Right ventricle myocardium superior (tissue), 1 donor: ENCODE data around the gene MYRIP. TPM values are rescaled to one million over a fixed set of nuclear protein-coding genes. Genes with fewer than 3 reads are reported as not detected.
A peak's percentile ranks its signal among the peaks of the same experiment; 100 is the strongest.

ENCODE experiments used
- ATAC-seq: fragments of 200-7000 bp; cut with Tn5 transposase; one replicate; pipeline ENCODE4 v1.9.1; 2020; ENCODE audit warnings: mild to moderate bottlenecking; ENCODE audit not compliant: poor library complexity
- DNase-seq: peaks from one replicate; pipeline ENCODE4 v3.0.0-alpha.2; 2020
- intact Hi-C: fragments of 100-400 bp; cut with DNase I; formaldehyde crosslinking; loops from one replicate; pipeline ENCODE4 v1.11.2; 2022
- total RNA-seq: library from RNA; stranded (reverse); fragmentation: NEBNext Ultra II Directional; extraction: Animal tissue kit (Norgen Biotek cat#: 25700); gene quantifications from one replicate; pipeline ENCODE4 v1.2.1, GENCODE V29; 2021
- donor health status: DM: no; HTN: yes; CAD: no; lungs with severe emphysema.

The MYRIP gene
- total RNA-seq, 1 donor from 2014 or later = 1.6 TPM

DNA sequence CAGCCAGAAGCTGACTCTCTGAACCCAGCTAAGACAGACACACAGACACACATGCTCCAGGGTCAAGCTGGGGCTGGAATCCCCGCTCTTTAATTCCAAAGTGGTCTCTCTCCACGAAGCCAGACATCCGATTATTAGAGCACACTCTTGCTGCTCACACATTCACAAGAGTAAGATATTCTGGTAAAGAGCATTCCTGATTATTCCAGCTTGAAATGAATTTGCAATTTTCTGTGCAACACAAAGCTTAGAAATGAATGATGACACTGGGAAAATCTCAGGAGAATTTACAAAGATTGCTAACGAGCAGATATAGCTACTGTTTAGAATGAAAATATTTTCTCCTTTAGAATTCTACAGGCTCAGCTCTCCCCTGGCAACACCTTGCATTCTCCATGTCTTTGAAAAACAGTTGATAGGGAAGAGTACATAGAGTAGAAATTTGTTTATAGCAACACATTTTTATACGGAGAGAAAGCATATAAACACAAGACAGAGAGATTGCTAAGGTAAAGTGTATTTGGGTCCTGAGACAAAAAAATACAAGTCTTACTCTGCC lies 419.5 kb downstream of the MYRIP start:
- DNase-seq (no peak), ATAC-seq (peak; percentile 22)
- intact Hi-C loops = no loop called here

DNA sequence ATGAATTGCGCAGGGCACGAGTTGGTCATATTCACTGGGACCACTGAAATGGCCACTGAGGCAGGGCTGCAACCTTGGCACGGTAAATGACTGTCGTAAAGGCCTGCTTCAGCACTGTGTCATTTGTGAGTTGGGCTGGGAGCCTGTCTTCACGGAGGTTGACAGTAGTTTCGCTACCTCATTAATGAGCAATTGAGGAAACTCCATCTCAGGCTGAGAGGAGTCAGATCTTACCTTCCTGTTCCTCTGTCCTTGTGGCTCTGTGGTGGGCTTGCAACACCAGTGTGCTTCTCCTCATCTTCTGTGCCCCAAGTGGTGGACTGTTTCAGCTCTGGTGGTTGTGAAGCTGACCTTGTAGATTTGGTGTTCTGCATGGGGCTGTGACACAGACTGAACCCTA lies 420.0 kb downstream of the MYRIP start:
- no peak for DNase-seq
- intact Hi-C loops = no loop called here
- ATAC-seq = peak; percentile 22

DNA sequence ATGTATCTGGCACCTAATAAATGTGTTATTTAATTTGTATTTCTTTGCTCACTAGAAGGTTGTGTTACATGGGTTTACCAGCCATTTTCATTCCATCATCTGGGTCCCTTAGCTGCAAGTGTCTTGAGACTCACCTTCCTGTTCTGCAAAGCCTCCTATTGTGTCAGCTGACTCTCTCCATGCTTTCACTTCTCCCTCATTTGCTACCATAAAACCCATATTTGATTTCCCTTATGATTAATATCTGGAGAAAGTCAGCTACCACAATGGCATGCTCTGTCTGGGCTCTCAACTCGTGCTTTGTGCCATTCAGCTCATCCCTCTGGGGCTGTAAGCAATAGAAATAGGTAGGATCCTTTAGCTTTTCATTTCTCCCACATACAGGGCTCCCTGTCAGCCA lies 420.6 kb downstream of the MYRIP start:
- no peak for DNase-seq
- intact Hi-C loops = no loop called here
- ATAC-seq = peak; percentile 21

DNA sequence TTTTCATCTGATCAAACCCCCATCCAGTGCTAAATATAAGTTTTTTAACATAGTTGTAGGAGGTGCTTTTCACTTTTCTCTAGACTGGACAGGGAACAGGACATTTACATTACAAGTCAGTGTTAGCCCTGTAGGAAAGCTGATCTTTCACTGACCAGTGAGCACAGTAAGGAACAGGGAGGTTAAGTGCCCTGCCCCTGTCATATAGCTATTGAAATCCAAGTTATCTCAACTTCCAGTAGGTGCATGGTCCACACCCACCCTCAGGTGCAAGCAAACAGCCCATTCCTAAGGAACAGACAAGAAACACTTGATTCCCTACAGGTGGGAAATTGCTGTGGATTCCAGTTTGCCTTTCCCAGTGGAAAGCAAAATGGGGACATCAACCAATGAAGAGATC lies 421.0 kb downstream of the MYRIP start:
- no peak for ATAC-seq
- intact Hi-C loops = no loop called here
- DNase-seq = no peak

DNA sequence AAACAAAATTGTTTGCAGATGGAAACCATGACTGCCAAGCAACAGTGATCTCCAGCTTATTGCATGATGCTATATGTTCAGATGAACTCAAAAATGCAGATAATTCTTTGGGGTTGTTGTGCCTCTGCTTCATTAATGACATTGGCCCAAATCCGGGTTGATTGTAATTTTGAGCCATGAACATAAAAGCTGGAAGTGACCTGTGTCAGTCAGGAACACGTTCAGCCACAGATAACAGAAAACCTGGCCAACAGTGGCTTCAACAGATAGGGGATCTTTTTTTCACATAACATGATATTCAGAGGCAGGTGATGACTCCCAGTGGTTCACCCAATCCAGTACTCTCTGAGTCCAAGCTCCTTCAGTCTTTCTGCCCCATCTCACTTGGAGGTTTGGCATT lies 423.2 kb downstream of the MYRIP start:
- no peak for DNase-seq
- intact Hi-C loops = no loop called here
- no peak for ATAC-seq

DNA sequence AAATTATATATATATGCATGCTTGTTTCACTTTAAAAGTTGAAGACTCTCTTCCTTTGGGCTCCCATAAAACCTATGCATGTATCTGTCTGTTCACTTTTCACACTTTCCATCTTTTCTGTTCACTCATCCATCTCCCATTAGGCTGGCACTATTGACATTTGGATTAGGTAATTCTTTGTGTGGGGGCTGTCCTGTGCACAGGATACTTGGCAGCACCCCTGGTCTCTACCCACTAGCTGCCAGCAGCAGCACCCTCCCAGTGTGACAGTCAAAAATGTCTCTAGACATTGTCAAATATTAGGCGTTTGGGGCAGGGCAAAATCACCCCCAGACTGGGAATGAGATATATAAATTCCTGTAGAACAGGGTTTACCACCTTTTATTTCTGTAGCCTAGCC lies 427.8 kb downstream of the MYRIP start:
- intact Hi-C loops = no loop called here
- DNase-seq = no peak
- no peak for ATAC-seq

DNA sequence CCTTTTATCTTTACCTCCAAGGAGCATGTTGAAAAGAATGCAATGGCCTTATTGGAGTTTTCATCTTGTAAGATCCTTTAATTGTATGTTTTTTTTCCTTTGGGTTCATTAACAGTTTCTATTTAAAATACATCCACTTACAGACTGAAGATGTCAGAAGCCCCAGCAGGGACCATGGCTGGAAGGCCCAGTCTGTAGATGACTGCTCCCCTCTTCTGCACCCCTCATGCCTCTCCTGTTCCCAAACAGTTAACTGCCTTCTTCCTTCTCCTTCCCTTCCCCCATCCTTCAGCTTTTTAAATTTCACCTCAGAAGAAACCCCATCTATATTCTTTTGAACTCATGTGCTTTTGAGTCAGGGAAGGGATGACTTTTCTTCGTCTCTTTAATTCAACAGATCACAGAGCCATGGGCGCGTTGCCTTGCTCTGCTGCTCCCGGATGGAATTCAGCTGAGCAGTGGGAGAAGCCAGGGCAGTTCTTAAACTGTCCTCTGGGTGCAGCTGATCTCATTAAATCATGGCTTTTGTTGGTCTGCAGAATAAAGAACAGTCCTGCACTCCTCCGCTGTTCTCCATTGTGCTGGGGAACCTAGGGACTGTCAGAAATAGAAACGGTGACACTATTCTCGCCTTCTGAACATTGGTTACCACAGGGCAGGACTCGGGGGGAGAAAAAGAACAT lies 428.6 kb downstream of the MYRIP start:
- intact Hi-C loops = no loop called here
- ATAC-seq (peak; percentile 94), DNase-seq (peak; percentile 50)

DNA sequence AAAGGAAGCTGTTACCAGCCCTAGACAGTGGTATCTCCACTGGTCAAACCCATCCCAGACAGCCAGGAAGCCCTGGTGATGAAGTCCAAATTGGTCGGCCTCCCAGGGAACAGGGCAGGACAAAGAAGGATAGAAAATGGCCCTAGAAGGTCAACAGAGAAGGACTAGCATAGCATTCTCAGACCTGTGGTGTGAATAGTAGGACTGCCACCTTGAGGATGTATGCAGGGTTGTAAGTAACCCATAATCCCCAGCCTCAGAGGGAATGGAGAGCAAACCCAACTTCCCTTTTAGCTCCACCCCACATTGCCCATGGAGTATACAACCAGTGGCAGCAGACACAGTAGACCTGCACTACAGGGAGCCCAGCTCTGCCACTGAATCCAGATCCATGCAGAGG lies 431.5 kb downstream of the MYRIP start:
- DNase-seq (no peak), ATAC-seq (no peak)
- intact Hi-C loops = no loop called here

DNA sequence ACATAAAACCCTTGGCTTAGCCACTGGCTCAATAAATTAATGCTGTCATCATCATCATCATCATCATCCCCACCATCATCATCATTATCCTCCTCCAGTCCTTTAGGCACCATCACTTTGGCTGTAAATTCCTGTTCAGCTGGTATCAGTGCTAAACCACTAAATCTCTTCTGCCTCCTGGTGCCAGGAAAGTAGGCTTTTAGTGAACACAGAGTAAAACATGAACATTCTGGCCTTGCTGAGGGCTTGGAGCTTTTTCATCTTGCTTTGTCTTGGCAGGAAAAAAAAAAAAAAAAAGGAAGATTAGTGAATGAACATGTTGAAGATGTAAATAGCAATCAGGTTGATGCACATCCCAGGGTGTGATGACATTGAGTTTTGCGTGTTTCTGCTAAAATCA lies 432.8 kb downstream of the MYRIP start:
- no peak for ATAC-seq

DNA sequence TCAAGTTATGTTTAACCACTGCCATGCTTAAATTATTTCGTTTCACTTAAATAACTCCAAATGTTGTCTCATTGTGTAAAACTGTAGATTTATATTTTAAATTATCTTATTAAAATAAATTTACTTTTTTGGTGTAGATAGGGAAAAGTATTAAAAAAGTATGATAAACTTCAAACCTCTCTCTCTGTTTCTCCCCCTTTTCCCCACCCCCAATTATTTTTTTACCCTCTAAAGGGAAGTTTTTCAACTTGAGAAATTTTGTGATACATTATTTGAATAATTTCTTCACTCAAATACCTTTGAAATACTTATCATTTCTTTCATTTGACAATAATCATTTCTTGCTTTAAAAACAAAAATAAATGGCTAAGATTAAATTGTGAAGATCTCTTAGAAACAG lies 433.2 kb downstream of the MYRIP start:
- ATAC-seq (no peak), DNase-seq (no peak)
- intact Hi-C loops = no loop called here

More for the DNA sequence above, 432.8 kb downstream of the MYRIP start:
- no peak for DNase-seq
- intact Hi-C loops = no loop called here

DNA sequence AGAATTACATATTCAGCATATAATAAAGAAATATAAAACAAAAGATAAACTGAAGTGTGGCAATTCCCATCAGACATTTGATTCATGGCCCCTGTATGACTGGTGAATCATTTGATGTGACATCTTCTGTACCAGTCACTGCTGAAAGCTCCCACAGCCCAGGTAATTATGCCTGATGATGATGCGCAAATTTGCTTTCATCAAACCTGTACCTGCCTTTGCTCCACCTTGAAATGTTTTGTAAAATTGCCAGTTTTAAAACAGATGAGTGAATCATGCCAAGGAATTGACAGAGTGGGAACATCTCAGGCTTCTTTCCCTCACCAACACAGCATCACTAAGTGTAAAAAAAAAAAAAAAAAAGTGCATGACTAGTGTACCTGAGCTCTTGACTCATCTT lies 433.6 kb downstream of the MYRIP start:
- intact Hi-C loops = no loop called here

DNA sequence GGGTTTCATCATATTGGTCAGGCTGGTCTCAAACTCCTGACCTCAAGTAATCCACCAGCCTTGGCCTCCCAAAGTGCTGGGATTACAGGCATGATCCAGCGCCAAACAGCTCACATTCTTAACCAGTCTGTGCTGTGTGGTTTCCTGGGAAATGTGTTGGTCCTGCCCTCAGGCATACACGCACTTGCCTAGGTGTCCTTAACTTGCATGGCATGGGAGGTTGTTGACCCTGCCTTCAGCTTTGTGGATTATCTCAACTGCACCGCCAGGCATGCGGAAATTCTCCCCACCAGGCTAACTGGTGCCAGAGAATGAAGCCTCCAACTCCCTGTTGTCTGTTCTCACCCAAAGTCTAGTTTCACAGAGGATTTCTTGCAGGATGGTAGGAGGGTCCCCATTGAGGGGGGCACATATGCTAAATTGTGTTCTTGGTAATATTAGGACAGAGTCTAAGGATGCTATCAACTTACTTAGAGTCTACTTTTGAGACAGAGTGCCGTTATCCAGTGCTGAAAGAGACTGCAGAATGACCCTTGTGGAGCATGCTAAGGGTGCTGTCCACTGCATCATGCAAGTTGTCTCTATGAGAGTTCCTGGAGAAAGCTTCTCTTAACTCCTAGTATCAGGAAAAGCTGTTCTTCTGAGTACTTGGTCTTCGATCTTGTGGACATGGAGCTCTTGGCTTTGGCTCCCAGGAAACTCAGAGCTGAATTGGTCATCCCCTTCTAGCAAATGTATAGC lies 438.5 kb downstream of the MYRIP start:
- DNase-seq (no peak), ATAC-seq (no peak)
- intact Hi-C loops = no loop called here

More for the DNA sequence above, 433.6 kb downstream of the MYRIP start:
- no peak for ATAC-seq
- no peak for DNase-seq

DNA sequence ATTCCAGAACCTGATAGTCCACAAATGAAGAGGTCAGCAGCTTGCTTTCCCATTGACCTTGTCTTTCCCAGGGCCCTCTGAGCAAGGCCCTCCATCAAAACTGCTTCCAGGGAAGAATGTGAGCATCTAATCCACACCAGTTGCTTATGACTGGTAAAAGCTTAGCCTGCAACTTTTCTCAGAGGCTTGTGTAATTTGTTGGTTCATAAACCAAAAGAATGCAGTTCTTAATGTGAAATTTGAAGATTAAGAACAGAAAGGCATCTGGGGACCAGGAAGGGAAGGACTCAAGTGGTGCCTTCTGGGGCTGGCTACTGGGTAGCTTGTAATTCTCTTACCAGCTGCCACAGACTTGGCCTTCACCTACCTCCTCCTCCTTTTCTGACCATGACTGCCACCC lies 439.2 kb downstream of the MYRIP start:
- no peak for DNase-seq
- ATAC-seq = no peak
- intact Hi-C loops = no loop called here

DNA sequence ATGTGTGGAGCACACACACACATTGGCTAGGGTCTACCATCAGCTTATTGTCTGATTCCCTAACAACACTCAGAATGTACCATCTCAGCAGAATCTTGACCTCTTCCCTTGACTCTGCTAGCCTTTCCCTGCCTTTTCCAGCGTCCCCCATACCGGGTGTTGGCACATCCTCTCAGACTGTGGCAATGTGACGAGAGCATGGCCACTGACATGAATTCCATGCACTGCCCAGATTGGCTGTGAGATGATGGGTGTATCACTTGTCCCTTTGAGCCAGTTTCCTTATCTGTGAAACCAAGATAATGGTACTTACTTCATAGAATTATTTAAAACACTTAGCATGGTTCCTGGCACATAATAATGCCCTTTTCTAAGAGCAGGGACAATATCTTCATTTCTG lies 439.8 kb downstream of the MYRIP start:
- ATAC-seq (peak; percentile 91), DNase-seq (no peak)
- intact Hi-C loops = no loop called here

DNA sequence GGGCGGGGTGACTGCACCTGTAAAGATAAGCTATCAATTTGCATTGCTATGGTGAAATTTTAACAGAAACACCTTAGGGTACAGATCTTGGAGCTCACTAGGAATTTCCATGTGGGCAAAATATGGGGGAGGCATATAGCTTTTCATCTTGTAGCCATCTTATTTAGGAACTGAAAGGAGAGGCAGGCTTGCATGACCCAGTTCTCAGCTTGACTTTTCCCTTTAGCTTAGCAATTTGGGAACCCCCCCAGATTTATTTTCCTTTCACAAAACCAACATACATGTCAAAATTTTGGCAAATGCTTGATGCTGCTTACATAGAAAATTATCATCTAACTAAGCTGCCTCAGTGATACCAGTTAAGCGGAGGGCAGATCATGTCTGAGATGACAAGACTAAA lies 445.1 kb downstream of the MYRIP start:
- no peak for ATAC-seq
- intact Hi-C loops = no loop called here

DNA sequence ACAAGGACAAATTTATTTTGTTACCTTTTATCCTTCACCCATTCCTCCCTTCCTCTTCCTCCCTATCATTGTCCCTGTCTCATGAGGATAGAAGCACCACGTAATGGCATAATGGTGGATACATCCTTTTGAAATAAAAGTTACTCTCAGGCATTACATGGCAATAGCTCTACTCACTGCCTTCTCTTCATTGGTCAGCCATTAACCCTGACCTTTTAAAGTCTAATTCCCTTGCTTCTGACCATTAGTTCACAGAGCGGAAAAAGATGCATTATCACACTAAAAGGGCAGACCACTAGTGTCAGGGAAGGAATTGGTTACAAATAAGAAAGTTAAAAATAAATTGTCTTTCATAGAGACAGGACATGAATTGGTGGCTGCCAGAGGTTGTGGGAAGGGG lies 445.5 kb downstream of the MYRIP start:
- no peak for ATAC-seq
- no peak for DNase-seq
- intact Hi-C loops = no loop called here

More for the DNA sequence above, 445.1 kb downstream of the MYRIP start:
- DNase-seq = no peak

DNA sequence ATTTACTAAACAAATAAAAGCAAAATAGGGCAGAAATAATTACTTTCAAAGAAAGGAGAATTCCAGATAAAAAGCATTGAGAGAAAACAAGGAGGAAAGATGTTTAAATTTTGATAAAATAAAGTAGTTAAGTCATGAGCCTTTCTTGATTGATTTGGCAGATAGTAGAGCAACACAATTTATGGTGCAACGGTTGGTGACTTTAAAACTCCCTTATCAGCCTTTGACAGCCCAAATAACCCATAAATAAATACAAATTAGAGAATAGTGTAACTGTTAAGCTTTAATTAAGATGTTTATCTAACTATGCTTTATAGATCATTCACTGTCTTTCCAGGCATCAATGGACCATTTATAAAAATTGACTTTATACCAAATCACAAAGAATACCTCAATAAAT lies 446.1 kb downstream of the MYRIP start:
- intact Hi-C loops = no loop called here
- ATAC-seq = no peak
- no peak for DNase-seq

DNA sequence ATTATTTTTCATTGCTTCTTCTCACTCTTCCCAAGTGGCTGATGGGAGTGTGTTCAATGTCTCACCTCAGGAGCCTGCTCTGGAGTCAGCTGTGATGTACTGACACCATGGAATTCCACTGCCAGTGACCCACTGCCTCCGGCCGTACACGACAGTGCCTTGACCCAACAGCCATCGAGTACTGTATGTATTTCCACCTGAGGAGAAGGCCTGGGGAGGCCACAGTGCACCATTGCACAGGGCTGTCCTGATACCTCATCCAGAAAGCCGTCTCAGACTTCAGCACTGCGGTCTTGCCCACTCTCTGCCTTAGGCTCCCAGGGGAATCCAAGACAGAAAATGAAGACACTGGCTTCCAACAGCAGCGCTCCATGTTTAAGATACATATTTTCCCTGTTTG lies 448.7 kb downstream of the MYRIP start:
- no peak for ATAC-seq
- intact Hi-C loops = no loop called here
- DNase-seq = no peak

DNA sequence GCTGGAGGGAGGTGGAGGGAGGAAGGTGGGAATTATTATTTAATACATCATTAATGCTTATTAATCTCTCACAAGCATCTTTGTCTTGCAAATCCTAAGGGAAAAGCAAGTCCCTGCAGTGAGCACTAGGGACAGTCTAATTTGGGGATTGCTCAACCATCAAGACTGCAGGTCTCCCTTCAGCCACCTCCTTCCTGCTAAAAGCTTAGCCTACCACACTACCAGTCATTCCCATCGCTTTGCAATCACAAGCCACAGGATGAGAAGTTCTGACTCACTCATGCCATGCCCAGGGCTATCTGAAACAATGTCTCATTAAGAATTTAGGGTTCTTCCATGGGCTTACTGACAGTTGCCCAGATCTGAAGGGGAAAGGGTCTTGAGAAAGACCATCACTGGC lies 449.1 kb downstream of the MYRIP start:
- DNase-seq = no peak
- no peak for ATAC-seq
- intact Hi-C loops = no loop called here

DNA sequence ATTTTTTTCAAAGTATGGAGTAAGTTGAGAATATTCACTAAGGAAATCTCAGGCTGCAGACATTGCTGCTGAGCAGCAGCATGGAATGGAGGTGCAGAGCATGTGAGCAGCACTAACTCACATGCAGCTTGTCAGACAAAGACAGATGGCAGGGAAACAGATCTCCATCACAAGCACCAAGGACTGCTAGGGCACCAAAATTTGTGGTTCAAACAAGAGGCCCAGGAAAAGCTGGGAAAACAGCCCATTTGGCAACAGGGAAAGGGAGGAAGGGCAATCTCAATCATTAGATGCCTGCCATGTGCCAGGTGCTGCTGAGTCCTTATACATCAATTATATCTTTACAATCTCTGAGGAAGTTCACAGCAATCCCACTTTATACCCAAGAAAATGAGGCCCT lies 452.9 kb downstream of the MYRIP start:
- intact Hi-C loops = no loop called here
- no peak for DNase-seq
- ATAC-seq = no peak
